HG02884 (cell line): Measurements from ENCODE around the gene FAM177B.
"Not testable (repeated sequence)": the region's sequence is repeated elsewhere in the genome, so short reads cannot be mapped to it uniquely, and the experiment has no call there.

ENCODE experiments used
- ATAC-seq: cut with Tn5 transposase; IDR thresholded peaks from one replicate; pipeline ENCODE4 v1.9.1; 2021; ENCODE audit warnings: mild to moderate bottlenecking, moderate library complexity; ENCODE audit not compliant: unreplicated experiment

FAM177B gene

DNA sequence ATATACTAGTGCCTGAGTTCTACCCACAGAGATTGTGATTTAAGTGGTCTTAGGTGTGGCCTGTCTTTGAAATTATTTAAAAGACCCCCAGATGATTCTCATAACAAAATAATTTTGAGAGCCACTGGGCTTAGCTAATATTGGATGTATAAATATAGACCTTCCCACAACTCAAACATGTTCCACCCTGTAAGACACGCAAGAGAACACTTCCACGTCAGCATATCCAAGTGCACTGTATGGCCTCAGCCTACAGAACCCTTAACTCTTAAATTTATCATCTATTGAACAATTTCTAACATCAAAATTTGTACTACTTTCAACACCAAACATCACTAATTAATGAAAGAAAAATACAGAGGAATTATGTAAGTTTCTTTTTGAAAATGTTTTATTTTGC, 2.5 kb downstream of the FAM177B start:
- no peak for ATAC-seq

- ATAC-seq: no peak
Observed at GRCh38 chr1:222739929-222740328, 2.9 kb downstream of the FAM177B start.

DNA sequence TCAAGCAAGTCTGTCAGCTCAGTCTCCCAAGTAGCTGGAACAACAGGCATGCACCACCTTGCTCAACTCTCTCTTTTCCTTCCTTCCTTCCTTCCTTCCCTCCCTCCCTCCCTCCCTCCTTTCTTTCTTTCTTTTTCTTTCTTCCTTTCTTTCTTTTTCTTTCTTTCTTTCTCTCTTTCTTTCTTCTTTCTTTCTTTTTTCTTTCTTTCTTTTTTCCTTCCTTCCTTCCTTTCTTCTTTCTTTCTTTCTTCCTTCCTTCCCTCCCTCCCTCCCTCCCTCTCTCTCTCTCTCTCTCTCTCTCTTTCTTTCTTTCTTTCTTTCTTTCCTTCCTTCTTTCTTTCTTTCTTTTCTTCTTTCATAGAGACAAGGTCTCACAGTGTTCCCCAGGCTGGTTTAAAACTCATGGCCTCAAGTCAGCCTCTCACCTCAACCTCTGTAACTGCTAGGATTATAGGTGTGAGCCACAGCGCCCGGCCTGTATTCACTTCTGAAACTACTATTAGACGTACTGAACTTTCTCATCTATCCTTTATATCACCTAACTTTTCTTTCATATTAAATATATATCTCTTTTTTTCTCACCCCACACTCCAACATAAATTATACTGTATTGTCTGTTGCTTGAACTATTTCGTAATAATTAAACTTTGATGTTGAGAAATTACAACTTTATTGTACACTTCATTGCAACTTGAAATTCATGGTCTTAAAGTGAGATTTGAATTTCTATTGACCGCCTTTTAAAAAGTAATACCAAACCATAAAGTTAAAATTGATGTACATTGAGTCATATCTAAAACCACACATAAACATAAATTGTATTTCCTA, 4.8 kb downstream of the FAM177B start:
- ATAC-seq: not testable (repeated sequence)

GRCh38 chr1:222749927-222750326, 12.9 kb downstream of the FAM177B start:
- ATAC-seq: no peak

DNA sequence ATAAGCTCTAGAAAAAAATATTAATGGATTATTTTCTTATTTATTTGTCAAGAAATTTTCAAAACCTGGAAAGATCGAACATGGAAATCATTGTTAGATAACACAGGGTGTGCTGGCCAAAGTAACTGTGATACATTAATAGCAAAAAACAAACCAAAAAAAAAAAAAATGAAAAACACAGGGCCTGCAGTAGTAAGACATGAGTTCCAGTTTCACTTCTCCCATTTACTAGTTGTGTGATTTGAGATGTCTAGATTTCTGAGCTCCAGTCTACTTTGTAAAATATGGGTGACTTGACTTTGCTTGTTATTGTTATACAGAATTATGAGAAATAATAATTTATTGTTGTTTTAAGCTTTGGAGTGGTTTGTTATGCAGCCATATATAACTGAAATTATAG, 13.6 kb downstream of the FAM177B start:
- peak; percentile 93 for ATAC-seq

DNA sequence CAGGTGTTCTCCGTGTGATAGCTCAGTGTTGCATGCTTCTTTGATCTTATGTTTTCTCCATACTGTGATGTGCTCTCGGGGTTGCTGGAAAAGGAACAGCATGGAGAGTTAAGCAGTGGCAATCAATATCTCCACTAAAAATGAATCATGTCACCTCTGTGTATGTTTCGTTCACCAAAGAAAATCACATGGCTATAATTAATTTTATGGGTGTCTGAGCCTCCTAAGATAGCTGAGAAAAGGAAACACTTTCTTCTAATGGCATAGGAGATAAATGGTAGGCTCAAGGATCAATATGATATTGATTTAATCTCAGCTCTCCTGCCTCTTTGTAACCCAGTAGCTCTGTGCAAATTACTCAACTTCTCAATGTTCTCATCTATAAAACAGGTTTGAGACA, 14.3 kb downstream of the FAM177B start:
- ATAC-seq: no peak

DNA sequence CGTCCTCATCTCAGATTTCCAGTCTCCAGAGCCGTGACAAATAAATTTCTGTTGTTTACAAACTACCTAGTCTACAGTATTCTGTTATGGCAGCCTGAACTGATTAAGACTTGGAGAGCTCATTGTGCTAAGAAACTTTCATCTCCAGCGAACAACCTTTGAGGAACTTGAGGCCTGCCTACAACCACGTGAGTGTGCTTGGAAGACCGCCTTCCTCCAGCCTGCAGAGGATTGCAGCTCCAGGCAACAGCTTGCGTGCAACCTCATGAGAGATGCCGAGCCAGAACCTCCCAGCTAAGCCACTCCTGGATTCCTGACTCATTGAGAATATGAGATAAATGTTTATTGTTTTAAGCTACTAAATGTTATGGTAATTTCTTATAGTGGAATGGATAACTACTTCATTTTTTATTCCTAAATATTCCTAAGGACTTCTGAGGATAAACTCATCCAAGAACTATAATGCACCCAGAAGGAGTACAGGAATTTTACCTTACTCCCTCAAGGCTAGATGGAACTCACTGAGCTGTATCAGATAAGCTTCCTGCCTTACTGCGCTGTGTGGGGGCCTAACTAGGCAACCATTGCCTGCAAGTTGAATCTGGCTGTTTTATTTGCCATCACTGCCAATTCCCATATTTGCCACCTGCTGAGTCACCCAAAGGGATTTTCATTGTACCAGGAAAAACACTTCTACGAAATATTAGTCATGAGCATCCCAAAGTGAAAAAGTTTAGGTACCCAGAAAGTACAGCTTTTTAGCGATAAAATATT, 17.6 kb downstream of the FAM177B start:
- ATAC-seq: no peak

GRCh38 chr1:222757646-222758268, 20.8 kb downstream of the FAM177B start:
- ATAC-seq: no peak

- no peak for ATAC-seq
Observed at GRCh38 chr1:222759451-222760035, 22.5 kb downstream of the FAM177B start.

GRCh38 chr1:222761083-222761482, 24.1 kb downstream of the FAM177B start:
- ATAC-seq: no peak

- not testable (repeated sequence) for ATAC-seq
Observed at GRCh38 chr1:222762178-222762577, 25.2 kb downstream of the FAM177B start.

- ATAC-seq: no peak
Observed at GRCh38 chr1:222767152-222767571, 30.2 kb downstream of the FAM177B start.

DNA sequence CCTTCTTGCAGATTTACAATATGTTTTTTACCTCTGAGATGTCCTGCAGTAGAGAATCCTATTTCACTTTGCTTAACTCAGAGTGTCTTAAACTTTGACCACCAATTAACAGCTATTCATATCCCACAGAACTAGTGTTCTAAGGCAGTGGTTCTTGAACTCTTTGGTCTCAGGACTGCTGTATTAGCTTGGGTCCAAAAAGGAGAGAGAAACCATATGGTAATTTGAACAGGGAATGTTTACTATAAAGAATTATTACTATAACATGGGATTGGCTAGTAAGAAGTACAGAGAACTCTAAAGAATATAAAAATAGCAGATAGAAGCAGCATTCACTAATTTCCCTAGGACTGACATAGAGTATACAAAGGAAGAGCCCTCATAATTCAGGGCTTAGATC, 31.6 kb downstream of the FAM177B start:
- no peak for ATAC-seq

- ATAC-seq: no peak
Observed at GRCh38 chr1:222769181-222769580, 32.2 kb downstream of the FAM177B start.

DNA sequence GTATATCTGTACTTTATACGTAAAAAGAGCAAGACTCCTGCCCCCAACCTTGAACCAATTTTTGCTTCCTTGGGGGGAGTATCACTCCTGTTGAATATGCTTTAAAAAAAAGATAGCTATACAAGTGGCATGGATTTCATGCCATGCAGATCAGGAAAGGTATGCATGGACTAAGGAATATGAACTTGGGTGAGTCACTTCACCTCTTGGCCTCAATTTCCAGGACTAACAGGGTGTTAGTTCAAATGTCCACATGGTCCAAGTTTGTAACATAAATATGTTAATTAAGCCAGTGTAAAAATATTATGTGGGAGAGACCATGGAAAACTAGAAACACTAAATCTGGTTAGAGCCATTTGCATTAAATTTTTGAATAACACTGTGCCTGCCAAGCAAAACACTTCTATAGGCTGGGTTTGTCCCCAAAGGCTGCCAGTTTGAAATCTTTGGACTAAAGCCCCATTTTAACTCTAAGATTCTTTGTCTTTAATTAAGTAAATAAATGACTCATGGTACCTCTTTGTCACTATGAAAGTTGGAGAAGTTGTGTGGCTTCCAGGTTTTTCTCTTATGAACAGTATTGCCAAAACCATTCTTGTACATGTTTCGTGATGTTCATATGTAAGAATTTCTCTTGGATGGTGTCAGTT, 33.1 kb downstream of the FAM177B start:
- no peak for ATAC-seq

GRCh38 chr1:222772996-222773379, 36.0 kb downstream of the FAM177B start:
- peak; percentile 91 for ATAC-seq

DNA sequence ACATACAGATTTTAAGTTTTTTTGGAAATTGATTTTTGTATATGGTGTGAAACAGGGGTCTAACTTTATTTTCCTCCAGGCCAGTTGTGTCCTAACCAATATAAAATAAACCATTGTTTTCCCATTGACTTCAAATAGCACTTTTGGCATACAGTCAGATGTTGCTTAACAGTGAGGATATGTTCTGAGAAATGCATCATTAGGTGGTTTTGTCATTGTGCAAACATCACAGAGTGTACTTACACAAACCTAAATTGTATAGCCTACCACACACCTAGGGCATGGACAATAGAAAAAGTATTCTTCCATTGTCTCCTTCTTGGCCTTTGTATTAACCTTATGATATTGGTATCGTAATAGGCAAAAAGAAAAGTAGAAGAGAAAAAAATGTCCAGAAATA, 40.5 kb downstream of the FAM177B start:
- ATAC-seq: no peak

DNA sequence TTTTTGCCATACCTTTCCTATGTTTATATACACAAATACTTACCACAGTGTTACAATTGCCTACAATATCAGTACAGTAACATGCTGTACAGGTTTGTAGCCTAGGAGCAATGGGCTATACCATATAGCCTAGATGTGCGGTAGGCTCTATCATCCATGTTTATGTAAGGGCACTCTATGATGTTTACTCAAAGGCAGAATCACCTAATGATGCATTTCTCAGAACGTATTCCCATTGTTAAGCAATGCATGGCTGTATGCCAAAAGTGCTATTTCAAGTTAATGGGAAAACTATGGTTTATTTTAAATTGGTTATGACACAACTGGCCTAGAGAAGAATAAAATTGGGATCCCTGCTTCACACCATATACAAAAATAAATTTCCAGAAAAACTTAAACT, 41.0 kb downstream of the FAM177B start:
- no peak for ATAC-seq

DNA sequence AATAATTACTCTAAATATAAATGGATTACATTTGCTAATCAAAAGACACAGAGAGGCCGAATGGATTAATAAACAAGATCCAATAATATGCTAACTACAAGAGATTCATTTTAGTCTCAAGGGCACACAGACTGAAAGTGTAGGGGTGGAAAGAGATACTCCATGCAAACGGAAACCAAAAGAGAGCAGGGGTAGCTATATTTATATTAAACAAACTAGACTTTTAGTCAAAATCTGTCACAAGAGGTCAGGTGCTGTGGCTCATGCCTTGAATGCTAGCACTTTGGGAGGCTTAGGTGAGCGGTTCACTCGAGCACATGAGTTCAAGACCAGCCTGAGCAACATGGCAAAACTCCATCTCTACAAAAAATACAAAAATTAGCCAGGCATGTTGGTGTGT, 44.2 kb downstream of the FAM177B start:
- ATAC-seq: no peak

DNA sequence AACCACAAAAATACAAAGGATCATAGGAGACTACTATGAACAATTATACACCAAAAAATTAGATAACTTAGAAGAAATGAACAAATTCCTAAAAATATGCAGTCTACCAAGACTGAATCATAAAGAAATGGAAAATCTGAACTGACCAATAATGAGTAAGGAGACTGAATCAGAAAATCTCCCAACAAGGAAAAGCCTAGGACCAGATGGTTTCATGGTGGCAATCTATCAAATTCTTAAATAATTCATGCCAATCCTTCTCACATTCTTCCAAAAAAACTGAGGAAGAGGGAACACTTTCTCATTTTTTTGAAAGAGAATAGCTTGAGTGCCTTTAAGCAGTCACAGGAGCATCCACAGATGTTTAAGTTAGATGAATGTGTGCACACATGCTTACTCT, 46.0 kb downstream of the FAM177B start:
- no peak for ATAC-seq

DNA sequence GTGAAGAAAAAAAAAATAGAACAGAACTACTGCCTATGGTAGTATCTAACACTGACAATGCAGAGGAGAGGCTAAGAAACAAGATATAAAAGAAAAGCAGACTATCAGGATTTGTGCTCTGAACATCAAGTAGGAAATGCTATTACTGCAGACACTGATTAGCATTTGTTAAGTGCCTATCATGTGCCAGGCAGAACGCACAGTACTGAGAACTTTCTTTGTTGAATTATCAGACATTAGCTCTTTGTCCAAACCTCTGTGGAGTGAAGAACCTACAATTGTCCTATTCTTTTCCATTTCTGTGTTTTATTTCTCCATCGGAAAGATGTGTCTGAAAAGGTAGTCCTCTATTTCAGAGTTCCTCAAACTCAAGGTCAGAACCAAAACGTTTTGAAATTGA, 47.4 kb downstream of the FAM177B start:
- ATAC-seq: no peak
